M059J (cell line): Measurements from ENCODE around the gene BANF1. TPM values are rescaled to one million over a fixed set of nuclear protein-coding genes. Genes with fewer than 3 reads are reported as not detected.
"Not testable (repeated sequence)": the region's sequence is repeated elsewhere in the genome, so short reads cannot be mapped to it uniquely, and the experiment has no call there.

ENCODE experiments used
- DNase-seq: peaks from one replicate; pipeline ENCODE4 v3.0.0-alpha.2; 2012; ENCODE audit warnings: low read depth
- total RNA-seq: library from RNA; depleted of rRNA; stranded (reverse); fragments of >200 nt; shearing (Covaris generic); gene quantifications from 2 replicates; pipeline ENCODE4 v1.2.3, GENCODE V29; 2014

Gene BANF1
- total RNA-seq, 1 experiment from 2014 or later = 106 TPM

GRCh38 chr11:66011239-66011784 is 9.0 kb downstream of the BANF1 start:
- DNase-seq = peak; percentile 89

- no peak for DNase-seq
Measured at GRCh38 chr11:66011785-66012303, 9.5 kb downstream of the BANF1 start, which contains the start of gene CST6. Gene CST6, plus strand, starts transcription at chr11:66012008. Its CDS starts 37 bp downstream, at chr11:66012045.

- peak; percentile 48 for DNase-seq
Measured at GRCh38 chr11:66012371-66012945, 10.2 kb downstream of the BANF1 start.

- DNase-seq = peak; percentile 96
Measured at GRCh38 chr11:66012946-66013761, 10.9 kb downstream of the BANF1 start.

- no peak for DNase-seq
Measured at GRCh38 chr11:66013762-66014100, 11.4 kb downstream of the BANF1 start.

- no peak for DNase-seq
Measured at GRCh38 chr11:66014804-66015453, 12.6 kb downstream of the BANF1 start.

- peak; percentile 95 for DNase-seq
Measured at GRCh38 chr11:66015454-66015881, 13.2 kb downstream of the BANF1 start.

- DNase-seq = no peak
Measured at GRCh38 chr11:66015936-66016792, 13.9 kb downstream of the BANF1 start.

- no peak for DNase-seq
Measured at GRCh38 chr11:66016793-66017177, 14.5 kb downstream of the BANF1 start.

- no peak for DNase-seq
Measured at GRCh38 chr11:66017321-66017720, 15.0 kb downstream of the BANF1 start.

- DNase-seq = no peak
Measured at GRCh38 chr11:66020212-66020611, 17.9 kb downstream of the BANF1 start.

- peak; percentile 91 for DNase-seq
Measured at GRCh38 chr11:66020618-66021357, 18.5 kb downstream of the BANF1 start.

- DNase-seq = peak; percentile 66
Measured at GRCh38 chr11:66022401-66023185, 20.3 kb downstream of the BANF1 start.

- not testable (repeated sequence) for DNase-seq
Measured at GRCh38 chr11:66023186-66023440, 20.8 kb downstream of the BANF1 start.

- no peak for DNase-seq
Measured at GRCh38 chr11:66026017-66026529, 23.8 kb downstream of the BANF1 start, which contains the start of gene CATSPER1. Gene CATSPER1, minus strand, starts transcription at chr11:66026479. Its CDS starts 100 bp downstream, at chr11:66026379.

GRCh38 chr11:66032957-66033735 is 30.8 kb downstream of the BANF1 start:
- no peak for DNase-seq

- no peak for DNase-seq
Measured at GRCh38 chr11:66035653-66036333, 33.5 kb downstream of the BANF1 start.

GRCh38 chr11:66036334-66036710 is 34.0 kb downstream of the BANF1 start:
- DNase-seq = no peak
